Measurements from ENCODE around the gene PCLO. TPM values are rescaled to one million over a fixed set of nuclear protein-coding genes. Genes with fewer than 3 reads are reported as not detected.

Gene PCLO
- total and polyA plus RNA-seq, 9 of the 15 experiments (the other 6 are each of a cell fraction or from before 2014, with no cell fraction given) = under 0.01 to 0.01 TPM; not detected in 7

DNA sequence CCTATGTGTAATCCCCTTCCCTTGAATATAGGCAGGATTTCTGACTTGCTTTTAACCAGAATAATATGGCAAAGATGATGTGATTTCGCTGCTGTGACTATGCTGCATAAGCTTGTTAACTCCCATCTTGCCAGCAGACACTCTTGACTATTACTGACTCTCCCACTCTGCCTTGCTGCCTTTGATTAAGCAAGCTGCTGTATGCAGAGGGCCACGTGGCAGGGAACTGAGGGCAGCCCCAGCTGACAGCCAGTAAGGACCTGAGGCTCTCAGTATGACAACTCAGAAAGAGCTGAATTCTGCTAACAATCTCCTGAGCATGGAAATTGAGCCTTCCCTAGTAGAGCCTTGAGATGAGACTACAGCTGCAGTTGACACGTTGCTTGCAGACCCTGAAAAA, 439.7 kb downstream of the PCLO start (continued):
- TF ChIP-seq ZNF174 (CRISPR knock-in tag; IDR thresholded peaks at IDR 0.05) (no peak), ZNF197 (CRISPR knock-in tag; IDR thresholded peaks at IDR 0.05; ENCODE audit: low read depth) (no peak), RBBP5 (IDR thresholded peaks at IDR 0.05; ENCODE audit: borderline replicate concordance, insufficient read depth, low read length, poor library complexity, severe bottlenecking) (no peak), SIX5 (IDR thresholded peaks at IDR 0.05; ENCODE audit: borderline replicate concordance in 1 of 2, insufficient read depth in 1 of 2, low read depth in 1 of 2, low read length in 2 of 2) (no peak), STAT5B (CRISPR knock-in tag; IDR thresholded peaks at IDR 0.05) (no peak)
- TF ChIP-seq, protein P1, sequence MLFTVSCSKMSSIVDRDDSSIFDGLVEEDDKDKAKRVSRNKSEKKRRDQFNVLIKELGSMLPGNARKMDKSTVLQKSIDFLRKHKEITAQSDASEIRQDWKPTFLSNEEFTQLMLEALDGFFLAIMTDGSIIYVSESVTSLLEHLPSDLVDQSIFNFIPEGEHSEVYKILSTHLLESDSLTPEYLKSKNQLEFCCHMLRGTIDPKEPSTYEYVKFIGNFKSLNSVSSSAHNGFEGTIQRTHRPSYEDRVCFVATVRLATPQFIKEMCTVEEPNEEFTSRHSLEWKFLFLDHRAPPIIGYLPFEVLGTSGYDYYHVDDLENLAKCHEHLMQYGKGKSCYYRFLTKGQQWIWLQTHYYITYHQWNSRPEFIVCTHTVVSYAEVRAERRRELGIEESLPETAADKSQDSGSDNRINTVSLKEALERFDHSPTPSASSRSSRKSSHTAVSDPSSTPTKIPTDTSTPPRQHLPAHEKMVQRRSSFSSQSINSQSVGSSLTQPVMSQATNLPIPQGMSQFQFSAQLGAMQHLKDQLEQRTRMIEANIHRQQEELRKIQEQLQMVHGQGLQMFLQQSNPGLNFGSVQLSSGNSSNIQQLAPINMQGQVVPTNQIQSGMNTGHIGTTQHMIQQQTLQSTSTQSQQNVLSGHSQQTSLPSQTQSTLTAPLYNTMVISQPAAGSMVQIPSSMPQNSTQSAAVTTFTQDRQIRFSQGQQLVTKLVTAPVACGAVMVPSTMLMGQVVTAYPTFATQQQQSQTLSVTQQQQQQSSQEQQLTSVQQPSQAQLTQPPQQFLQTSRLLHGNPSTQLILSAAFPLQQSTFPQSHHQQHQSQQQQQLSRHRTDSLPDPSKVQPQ (CRISPR knock-in tag; IDR thresholded peaks at IDR 0.05; ENCODE audit: borderline replicate concordance) = no peak
- TF ChIP-seq, protein P2, sequence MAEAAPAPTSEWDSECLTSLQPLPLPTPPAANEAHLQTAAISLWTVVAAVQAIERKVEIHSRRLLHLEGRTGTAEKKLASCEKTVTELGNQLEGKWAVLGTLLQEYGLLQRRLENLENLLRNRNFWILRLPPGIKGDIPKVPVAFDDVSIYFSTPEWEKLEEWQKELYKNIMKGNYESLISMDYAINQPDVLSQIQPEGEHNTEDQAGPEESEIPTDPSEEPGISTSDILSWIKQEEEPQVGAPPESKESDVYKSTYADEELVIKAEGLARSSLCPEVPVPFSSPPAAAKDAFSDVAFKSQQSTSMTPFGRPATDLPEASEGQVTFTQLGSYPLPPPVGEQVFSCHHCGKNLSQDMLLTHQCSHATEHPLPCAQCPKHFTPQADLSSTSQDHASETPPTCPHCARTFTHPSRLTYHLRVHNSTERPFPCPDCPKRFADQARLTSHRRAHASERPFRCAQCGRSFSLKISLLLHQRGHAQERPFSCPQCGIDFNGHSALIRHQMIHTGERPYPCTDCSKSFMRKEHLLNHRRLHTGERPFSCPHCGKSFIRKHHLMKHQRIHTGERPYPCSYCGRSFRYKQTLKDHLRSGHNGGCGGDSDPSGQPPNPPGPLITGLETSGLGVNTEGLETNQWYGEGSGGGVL (CRISPR knock-in tag; IDR thresholded peaks at IDR 0.05) = no peak
